Breast epithelium (tissue), 3 donors: Measurements from ENCODE around the gene FAM236A.
"Not testable (repeated sequence)": the region's sequence is repeated elsewhere in the genome, so short reads cannot be mapped to it uniquely, and the experiment has no call there.

ENCODE experiments used
- POLR2A ChIP-seq: fragments of 450-650 bp; IDR thresholded peaks from one replicate; pipeline ENCODE4 v1.6.1; 2016; ENCODE audit warnings: antibody characterized with exemption, mild to moderate bottlenecking, moderate library complexity
- POLR2AphosphoS5 ChIP-seq, 3 donors: sonication (generic); formaldehyde crosslinking; IDR thresholded peaks; one replicate each; pipeline ENCODE4 v1.6.1; 2017; ENCODE audit warnings: antibody characterized with exemption in 3 of 3
- TF ChIP-seq, protein P1 (sequence below), 3 donors: fragments of 450-650 bp; IDR thresholded peaks; one replicate each; pipeline ENCODE4 v1.5.1; 2016 to 2017; ENCODE audit warnings: antibody characterized with exemption in 3 of 3, mild to moderate bottlenecking in 3 of 3, moderate library complexity in 3 of 3

DNA sequence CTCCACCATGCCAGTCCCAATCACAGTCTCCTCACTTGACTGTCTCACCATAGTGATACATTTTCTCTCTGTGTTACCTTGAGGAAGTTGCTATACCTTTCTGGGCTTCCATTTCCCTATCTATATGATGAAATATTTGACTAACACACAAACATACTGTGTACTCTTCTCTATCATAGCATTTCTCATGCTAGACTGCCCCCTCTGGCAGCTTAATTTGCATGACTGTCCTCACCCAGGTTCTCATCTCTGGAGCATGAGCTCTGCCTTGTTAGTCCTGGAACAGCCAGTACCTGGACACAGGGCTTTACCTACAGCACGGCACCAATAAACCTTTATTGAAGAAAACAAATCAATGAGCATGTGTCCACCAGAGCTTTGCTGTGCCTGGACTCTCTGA, 5.7 kb upstream of the FAM236A start:
- TF ChIP-seq, protein P1, sequence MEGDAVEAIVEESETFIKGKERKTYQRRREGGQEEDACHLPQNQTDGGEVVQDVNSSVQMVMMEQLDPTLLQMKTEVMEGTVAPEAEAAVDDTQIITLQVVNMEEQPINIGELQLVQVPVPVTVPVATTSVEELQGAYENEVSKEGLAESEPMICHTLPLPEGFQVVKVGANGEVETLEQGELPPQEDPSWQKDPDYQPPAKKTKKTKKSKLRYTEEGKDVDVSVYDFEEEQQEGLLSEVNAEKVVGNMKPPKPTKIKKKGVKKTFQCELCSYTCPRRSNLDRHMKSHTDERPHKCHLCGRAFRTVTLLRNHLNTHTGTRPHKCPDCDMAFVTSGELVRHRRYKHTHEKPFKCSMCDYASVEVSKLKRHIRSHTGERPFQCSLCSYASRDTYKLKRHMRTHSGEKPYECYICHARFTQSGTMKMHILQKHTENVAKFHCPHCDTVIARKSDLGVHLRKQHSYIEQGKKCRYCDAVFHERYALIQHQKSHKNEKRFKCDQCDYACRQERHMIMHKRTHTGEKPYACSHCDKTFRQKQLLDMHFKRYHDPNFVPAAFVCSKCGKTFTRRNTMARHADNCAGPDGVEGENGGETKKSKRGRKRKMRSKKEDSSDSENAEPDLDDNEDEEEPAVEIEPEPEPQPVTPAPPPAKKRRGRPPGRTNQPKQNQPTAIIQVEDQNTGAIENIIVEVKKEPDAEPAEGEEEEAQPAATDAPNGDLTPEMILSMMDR (IDR thresholded peaks at IDR 0.05): not testable (repeated sequence)
- not testable (repeated sequence) for TF ChIP-seq POLR2A; POLR2AphosphoS5 (IDR thresholded peaks at IDR 0.05)
